Hepatocyte (in vitro differentiated cells): ENCODE measurements around the gene OTUD5.

Experiments used
- EZH2 ChIP-seq: fragments of 200-600 bp; sonication (generic); IDR thresholded peaks from 2 replicates; pipeline ENCODE4 v1.6.1; 2016; ENCODE audit warnings: antibody characterized with exemption, mild to moderate bottlenecking, borderline replicate concordance
- TF ChIP-seq, protein P1 (sequence below): fragments of 200-600 bp; sonication (generic); IDR thresholded peaks from 2 replicates; pipeline ENCODE4 v1.5.1; 2016; ENCODE audit warnings: antibody characterized with exemption, mild to moderate bottlenecking; ENCODE audit not compliant: poor library complexity

DNA sequence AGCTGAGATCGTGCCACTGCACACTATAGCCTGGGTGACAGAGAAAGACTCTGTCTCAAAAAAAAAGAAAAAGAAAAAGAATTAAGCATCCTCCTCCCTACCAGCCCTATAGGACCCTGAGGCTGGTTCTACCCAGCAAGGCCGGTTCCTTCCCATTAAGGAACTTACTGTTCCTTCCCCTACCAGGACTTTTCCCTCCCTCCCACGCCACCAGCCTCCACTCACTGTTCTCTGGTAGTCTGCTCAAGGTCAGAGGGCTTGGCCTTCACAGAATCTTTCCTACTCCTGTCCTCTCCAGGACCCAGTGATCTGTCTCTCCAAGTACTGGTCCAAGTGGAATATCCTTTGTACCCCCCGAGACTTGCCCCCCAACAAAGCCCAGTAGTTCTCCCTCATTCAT lies 43.2 kb upstream of the OTUD5 start:
- TF ChIP-seq, protein P1, sequence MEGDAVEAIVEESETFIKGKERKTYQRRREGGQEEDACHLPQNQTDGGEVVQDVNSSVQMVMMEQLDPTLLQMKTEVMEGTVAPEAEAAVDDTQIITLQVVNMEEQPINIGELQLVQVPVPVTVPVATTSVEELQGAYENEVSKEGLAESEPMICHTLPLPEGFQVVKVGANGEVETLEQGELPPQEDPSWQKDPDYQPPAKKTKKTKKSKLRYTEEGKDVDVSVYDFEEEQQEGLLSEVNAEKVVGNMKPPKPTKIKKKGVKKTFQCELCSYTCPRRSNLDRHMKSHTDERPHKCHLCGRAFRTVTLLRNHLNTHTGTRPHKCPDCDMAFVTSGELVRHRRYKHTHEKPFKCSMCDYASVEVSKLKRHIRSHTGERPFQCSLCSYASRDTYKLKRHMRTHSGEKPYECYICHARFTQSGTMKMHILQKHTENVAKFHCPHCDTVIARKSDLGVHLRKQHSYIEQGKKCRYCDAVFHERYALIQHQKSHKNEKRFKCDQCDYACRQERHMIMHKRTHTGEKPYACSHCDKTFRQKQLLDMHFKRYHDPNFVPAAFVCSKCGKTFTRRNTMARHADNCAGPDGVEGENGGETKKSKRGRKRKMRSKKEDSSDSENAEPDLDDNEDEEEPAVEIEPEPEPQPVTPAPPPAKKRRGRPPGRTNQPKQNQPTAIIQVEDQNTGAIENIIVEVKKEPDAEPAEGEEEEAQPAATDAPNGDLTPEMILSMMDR: no peak
- TF ChIP-seq EZH2: no peak
